ENCODE data around the gene HELZ2. TPM values are rescaled to one million over a fixed set of nuclear protein-coding genes. Genes with fewer than 3 reads are reported as not detected.

Gene HELZ2
- total and polyA plus RNA-seq, 10 of the 15 experiments (the other 5 are each of a cell fraction or from before 2014, with no cell fraction given) = 0.05 to 33.3 (median 6.2) TPM

DNA sequence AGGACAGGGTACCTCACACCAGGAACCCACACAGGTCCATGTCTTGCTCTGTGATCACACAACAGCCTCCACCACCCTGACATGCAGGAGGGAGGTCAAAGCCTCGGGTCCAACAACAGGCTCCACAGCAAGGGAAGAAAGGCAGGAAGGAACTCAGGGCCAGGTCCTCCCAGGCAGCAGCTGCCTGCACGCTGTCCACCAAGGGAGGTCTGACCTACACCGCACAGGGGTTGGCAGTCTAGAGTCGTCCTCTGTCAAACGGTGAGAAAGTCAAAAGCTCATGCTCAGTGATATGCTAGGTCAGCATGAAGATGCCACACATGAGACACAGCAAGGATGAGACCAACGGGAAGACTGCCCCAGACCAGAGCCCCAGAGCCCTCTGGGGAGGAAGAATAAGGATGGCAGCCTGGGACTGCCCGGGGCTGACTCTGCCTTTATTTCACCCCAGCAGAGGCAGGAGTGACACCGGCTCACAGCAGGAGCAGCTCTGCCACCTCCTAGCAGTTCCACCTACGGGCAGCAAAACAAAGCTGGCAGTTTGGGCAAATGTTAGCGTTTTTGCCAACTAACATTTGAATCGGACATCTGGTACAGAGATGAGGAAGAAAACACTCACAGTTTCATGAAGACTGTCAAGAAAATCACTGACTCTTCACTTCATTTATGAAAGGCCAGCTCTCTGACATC is 44.4 kb upstream of the HELZ2 start (continued):
- TF ChIP-seq, protein P1, sequence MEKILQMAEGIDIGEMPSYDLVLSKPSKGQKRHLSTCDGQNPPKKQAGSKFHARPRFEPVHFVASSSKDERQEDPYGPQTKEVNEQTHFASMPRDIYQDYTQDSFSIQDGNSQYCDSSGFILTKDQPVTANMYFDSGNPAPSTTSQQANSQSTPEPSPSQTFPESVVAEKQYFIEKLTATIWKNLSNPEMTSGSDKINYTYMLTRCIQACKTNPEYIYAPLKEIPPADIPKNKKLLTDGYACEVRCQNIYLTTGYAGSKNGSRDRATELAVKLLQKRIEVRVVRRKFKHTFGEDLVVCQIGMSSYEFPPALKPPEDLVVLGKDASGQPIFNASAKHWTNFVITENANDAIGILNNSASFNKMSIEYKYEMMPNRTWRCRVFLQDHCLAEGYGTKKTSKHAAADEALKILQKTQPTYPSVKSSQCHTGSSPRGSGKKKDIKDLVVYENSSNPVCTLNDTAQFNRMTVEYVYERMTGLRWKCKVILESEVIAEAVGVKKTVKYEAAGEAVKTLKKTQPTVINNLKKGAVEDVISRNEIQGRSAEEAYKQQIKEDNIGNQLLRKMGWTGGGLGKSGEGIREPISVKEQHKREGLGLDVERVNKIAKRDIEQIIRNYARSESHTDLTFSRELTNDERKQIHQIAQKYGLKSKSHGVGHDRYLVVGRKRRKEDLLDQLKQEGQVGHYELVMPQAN (conservative IDR thresholded peaks at IDR 0.05) = no peak
- no peak for TF ChIP-seq SPI1 (IDR thresholded peaks at IDR 0.05; ENCODE audit: borderline replicate concordance, insufficient read depth, low read depth, low read length)
- no peak for TF ChIP-seq TAF1 (IDR thresholded peaks at IDR 0.05; ENCODE audit: borderline replicate concordance, low read depth, low read length)
- no peak for TF ChIP-seq TCF7 (IDR thresholded peaks at IDR 0.05; ENCODE audit: borderline replicate concordance)
- no peak for TF ChIP-seq DPF2 (IDR thresholded peaks at IDR 0.05)
- TF ChIP-seq MYB (IDR thresholded peaks at IDR 0.05; ENCODE audit: borderline replicate concordance, low read depth, low read length) = no peak
- TF ChIP-seq, protein P2, sequence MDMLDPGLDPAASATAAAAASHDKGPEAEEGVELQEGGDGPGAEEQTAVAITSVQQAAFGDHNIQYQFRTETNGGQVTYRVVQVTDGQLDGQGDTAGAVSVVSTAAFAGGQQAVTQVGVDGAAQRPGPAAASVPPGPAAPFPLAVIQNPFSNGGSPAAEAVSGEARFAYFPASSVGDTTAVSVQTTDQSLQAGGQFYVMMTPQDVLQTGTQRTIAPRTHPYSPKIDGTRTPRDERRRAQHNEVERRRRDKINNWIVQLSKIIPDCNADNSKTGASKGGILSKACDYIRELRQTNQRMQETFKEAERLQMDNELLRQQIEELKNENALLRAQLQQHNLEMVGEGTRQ (IDR thresholded peaks at IDR 0.05; ENCODE audit: borderline replicate concordance, low read depth, low read length) = no peak
- no peak for TF ChIP-seq RAD51 (IDR thresholded peaks at IDR 0.05)
- TF ChIP-seq BMI1 (IDR thresholded peaks at IDR 0.05; ENCODE audit: borderline replicate concordance) = no peak

DNA sequence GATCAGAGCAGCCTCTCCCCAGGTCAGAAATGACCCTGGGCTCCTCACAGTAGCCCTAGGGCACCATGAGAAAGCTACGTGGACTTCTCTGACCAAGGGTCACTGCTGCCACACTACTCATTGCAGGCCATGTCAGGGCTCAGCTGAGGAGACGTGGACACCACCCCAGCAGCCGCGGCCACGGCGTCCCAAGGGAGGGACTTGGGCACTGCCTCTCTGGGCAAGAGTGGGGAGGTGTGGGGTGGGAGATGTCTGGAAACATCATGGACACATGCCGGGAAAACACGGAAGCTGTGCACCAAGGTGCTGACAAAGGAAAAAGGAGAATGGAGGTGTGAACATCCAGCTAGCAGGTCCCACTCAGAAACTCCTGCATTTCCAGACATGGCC is 43.8 kb upstream of the HELZ2 start:
- H3K36me3 ChIP-seq (ENCODE audit: control insufficient read depth in 2 of 2, insufficient read depth in 2 of 2, low read length in 1 of 2) = peaks cover 12 to 16% of the 10 kb centered on the region in 2 experiments
- no peak overlapping the region for H3K27ac ChIP-seq (ENCODE audit: control insufficient read depth, insufficient read depth)
- BruUV-seq (replicated peaks) = no TSS peak
- H2AFZ ChIP-seq (ENCODE audit: control insufficient read depth, low read depth, low read length) = no peak overlapping the region
- in situ Hi-C loops (cut with MboI) = no loop called here
- intact Hi-C loops (cut with micrococcal nuclease; ENCODE audit: unreplicated experiment) = no loop called here
- DNase-seq (ENCODE audit: low read depth, low spot score) (no peak), ATAC-seq (no peak), FAIRE-seq (no peak)
- H3K9ac ChIP-seq (ENCODE audit: control insufficient read depth, insufficient read depth, low read length) = no peak overlapping the region
- ChIA-PET SMC1A (ENCODE audit: uncharacterized antibody, unreplicated experiment) (no interaction called here), POLR2A (interaction anchor here (0.9 to 1.2 kb wide), 2 partner anchors 9 to 97 kb away, joined by 3 to 4 read pairs; partner anchors contain the start of gene GMEB2), CTCF (interaction anchor here (0.7 kb wide), 1 partner anchor 76 kb away, joined by 5 read pairs; no protein-coding TSS in a partner anchor), RAD21 (ENCODE audit: unreplicated experiment) (no interaction called here)
- 86% methylated on average over 8 of the region's 8 CpGs for WGBS (ENCODE audit: insufficient coverage, insufficient replicate concordance, low lambda C conversion rate, missing lambda C conversion rate)
- no peaks in the 10 kb centered on the region for H3K27me3 ChIP-seq (replicated peaks in 1 of 2; ENCODE audit: control insufficient read depth in 2 of 2, insufficient read depth in 2 of 2, low read length in 1 of 2)
- no peaks in the 10 kb centered on the region for H4K20me1 ChIP-seq (ENCODE audit: control insufficient read depth, insufficient read depth)
- no peaks in the 10 kb centered on the region for H3K9me3 ChIP-seq (replicated peaks; ENCODE audit: control insufficient read depth, insufficient read depth, low read length)
- no peak overlapping the region for H3K4me2 ChIP-seq (ENCODE audit: control insufficient read depth, insufficient read depth)
- no peak overlapping the region for H3K4me3 ChIP-seq
- peaks cover 20% of the 10 kb centered on the region for H3K79me2 ChIP-seq (ENCODE audit: control insufficient read depth, insufficient read depth, low read length)
- H3K4me1 ChIP-seq (ENCODE audit: control insufficient read depth, insufficient read depth, low read length) = peaks cover 7% of the 10 kb centered on the region
- no peak for TF ChIP-seq IRF4 (IDR thresholded peaks at IDR 0.05; ENCODE audit: low read depth, low read length)
- TF ChIP-seq, protein P3, sequence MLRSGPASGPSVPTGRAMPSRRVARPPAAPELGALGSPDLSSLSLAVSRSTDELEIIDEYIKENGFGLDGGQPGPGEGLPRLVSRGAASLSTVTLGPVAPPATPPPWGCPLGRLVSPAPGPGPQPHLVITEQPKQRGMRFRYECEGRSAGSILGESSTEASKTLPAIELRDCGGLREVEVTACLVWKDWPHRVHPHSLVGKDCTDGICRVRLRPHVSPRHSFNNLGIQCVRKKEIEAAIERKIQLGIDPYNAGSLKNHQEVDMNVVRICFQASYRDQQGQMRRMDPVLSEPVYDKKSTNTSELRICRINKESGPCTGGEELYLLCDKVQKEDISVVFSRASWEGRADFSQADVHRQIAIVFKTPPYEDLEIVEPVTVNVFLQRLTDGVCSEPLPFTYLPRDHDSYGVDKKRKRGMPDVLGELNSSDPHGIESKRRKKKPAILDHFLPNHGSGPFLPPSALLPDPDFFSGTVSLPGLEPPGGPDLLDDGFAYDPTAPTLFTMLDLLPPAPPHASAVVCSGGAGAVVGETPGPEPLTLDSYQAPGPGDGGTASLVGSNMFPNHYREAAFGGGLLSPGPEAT (IDR thresholded peaks at IDR 0.05; ENCODE audit: low read depth) = no peak
- no peak for TF ChIP-seq YBX1 (IDR thresholded peaks at IDR 0.05)
- TF ChIP-seq CHD4 (IDR thresholded peaks at IDR 0.05) = no peak
- TF ChIP-seq KAT2A (conservative IDR thresholded peaks at IDR 0.05; ENCODE audit: control insufficient read depth, low read depth, low read length) = no peak
- TF ChIP-seq, protein P4, sequence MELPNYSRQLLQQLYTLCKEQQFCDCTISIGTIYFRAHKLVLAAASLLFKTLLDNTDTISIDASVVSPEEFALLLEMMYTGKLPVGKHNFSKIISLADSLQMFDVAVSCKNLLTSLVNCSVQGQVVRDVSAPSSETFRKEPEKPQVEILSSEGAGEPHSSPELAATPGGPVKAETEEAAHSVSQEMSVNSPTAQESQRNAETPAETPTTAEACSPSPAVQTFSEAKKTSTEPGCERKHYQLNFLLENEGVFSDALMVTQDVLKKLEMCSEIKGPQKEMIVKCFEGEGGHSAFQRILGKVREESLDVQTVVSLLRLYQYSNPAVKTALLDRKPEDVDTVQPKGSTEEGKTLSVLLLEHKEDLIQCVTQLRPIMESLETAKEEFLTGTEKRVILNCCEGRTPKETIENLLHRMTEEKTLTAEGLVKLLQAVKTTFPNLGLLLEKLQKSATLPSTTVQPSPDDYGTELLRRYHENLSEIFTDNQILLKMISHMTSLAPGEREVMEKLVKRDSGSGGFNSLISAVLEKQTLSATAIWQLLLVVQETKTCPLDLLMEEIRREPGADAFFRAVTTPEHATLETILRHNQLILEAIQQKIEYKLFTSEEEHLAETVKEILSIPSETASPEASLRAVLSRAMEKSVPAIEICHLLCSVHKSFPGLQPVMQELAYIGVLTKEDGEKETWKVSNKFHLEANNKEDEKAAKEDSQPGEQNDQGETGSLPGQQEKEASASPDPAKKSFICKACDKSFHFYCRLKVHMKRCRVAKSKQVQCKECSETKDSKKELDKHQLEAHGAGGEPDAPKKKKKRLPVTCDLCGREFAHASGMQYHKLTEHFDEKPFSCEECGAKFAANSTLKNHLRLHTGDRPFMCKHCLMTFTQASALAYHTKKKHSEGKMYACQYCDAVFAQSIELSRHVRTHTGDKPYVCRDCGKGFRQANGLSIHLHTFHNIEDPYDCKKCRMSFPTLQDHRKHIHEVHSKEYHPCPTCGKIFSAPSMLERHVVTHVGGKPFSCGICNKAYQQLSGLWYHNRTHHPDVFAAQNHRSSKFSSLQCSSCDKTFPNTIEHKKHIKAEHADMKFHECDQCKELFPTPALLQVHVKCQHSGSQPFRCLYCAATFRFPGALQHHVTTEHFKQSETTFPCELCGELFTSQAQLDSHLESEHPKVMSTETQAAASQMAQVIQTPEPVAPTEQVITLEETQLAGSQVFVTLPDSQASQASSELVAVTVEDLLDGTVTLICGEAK (IDR thresholded peaks at IDR 0.05; ENCODE audit: borderline replicate concordance) = no peak

Measured in GM12878 (cell line).